Endothelial cell of umbilical vein (primary cell): ENCODE results near the gene CD33.

Experiments used
- CTCF ChIP-seq, 2 donors: IDR thresholded peaks; 1 replicate in 1 of 2; 2 replicates in 1 of 2; pipeline ENCODE4 v1.5.1; 2011; ENCODE audit warnings: low read length in 2 of 2, mild to moderate bottlenecking in 2 of 2, moderate library complexity in 2 of 2, control low read depth in 1 of 2, inconsistent platforms in 1 of 2, low read depth in 1 of 2; ENCODE audit not compliant: insufficient read depth in 1 of 2; ENCODE audit errors: extremely low read depth in 1 of 2
- EZH2 ChIP-seq: IDR thresholded peaks from 2 replicates; pipeline ENCODE4 v1.6.1; 2012; ENCODE audit warnings: borderline replicate concordance, low read depth, mild to moderate bottlenecking, moderate library complexity, low read length, inconsistent platforms; ENCODE audit not compliant: severe bottlenecking
- FOS ChIP-seq: IDR thresholded peaks from 2 replicates; pipeline ENCODE4 v1.6.1; 2011; ENCODE audit warnings: mild to moderate bottlenecking, low read length, moderate library complexity, borderline replicate concordance; ENCODE audit not compliant: insufficient read depth
- GATA2 ChIP-seq: IDR thresholded peaks from 2 replicates; pipeline ENCODE4 v1.7.0; 2011; ENCODE audit warnings: low read depth, mild to moderate bottlenecking, moderate library complexity, mixed read lengths, low read length; ENCODE audit not compliant: insufficient read length, insufficient read depth
- JUN ChIP-seq: IDR thresholded peaks from 2 replicates; pipeline ENCODE4 v1.6.1; 2011; ENCODE audit warnings: borderline replicate concordance, low read depth; ENCODE audit not compliant: insufficient read length, insufficient read depth
- MAX ChIP-seq: IDR thresholded peaks from 2 replicates; pipeline ENCODE4 v1.6.1; 2011; ENCODE audit not compliant: insufficient read depth, insufficient read length
- MYC ChIP-seq: IDR thresholded peaks from one replicate; pipeline ENCODE4 v1.6.1; 2011; ENCODE audit warnings: mild to moderate bottlenecking, low read depth, low read length
- POLR2A ChIP-seq: IDR thresholded peaks from 2 replicates; pipeline ENCODE4 v1.6.1; 2012; ENCODE audit warnings: low read depth, mild to moderate bottlenecking, control low read depth, low read length
- POLR2AphosphoS5 ChIP-seq: IDR thresholded peaks from 2 replicates; pipeline ENCODE4 v1.6.1; 2012; ENCODE audit warnings: low read depth, mild to moderate bottlenecking, control low read depth, low read length, moderate library complexity; ENCODE audit not compliant: insufficient read depth

DNA sequence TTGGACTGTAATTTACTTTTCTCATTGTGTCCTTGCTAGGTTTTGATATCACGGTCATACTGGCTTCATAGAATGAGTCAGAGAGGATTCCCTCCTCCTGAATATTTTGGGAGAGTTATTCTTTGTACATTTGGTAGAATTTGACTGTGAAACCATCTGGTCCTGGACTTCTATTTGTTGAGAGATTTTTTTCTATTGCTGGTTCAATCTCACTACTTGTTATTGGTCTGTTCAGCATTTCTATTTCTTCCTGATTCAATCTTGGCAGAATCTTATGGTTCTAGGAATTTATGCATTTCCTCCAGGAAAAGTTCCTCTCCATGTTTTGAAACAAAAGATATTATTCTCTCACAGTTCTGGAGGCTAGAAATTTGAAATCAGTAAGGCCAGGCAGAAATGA is 4.9 kb upstream of the CD33 start:
- TF ChIP-seq CTCF (IDR thresholded peaks at IDR 0.05; ENCODE audit: extremely low read depth in 1 of 2, insufficient read depth in 1 of 2, low read depth in 1 of 2, low read length in 2 of 2) (no peak), JUN (no peak), POLR2A (no peak), POLR2AphosphoS5 (no peak), EZH2 (no peak), MYC (no peak), MAX (no peak), GATA2 (no peak), FOS (no peak)
